ENCODE measurements around the gene NELFCD. TPM values are rescaled to one million over a fixed set of nuclear protein-coding genes. Genes with fewer than 3 reads are reported as not detected.
A peak's percentile ranks its signal among the peaks of the same experiment; 100 is the strongest.
"Not testable (repeated sequence)": the region's sequence is repeated elsewhere in the genome, so short reads cannot be mapped to it uniquely, and the experiment has no call there.

Gene NELFCD
- total RNA-seq, 1 donor from 2014 or later = 35.6 TPM

GRCh38 chr20:59033093-59033492, 52.0 kb downstream of the NELFCD start:
- intact Hi-C loops (cut with micrococcal nuclease) = loop anchor here (5.0 kb wide), 1 partner anchor 126 kb away; no protein-coding TSS in a partner anchor
- DNase-seq (no peak), ATAC-seq (no peak)

GRCh38 chr20:59033616-59034165, 52.6 kb downstream of the NELFCD start:
- no peak for ATAC-seq
- intact Hi-C loops (cut with micrococcal nuclease) = loop anchor here (5.0 kb wide), 1 partner anchor 126 kb away; no protein-coding TSS in a partner anchor
- DNase-seq = no peak

- ATAC-seq = no peak
- no peak for DNase-seq
- intact Hi-C loops (cut with micrococcal nuclease) = no loop called here
Measured at GRCh38 chr20:59035381-59035780, 54.3 kb downstream of the NELFCD start.

- DNase-seq = no peak
- intact Hi-C loops (cut with micrococcal nuclease) = no loop called here
- no peak for ATAC-seq
Measured at GRCh38 chr20:59037386-59037785, 56.3 kb downstream of the NELFCD start.

GRCh38 chr20:59039233-59039632, 58.2 kb downstream of the NELFCD start:
- ATAC-seq (no peak), DNase-seq (no peak)
- intact Hi-C loops (cut with micrococcal nuclease) = no loop called here

- intact Hi-C loops (cut with micrococcal nuclease) = no loop called here
- no peak for ATAC-seq
- DNase-seq = no peak
Measured at GRCh38 chr20:59040667-59041066, 59.6 kb downstream of the NELFCD start.

- intact Hi-C loops (cut with micrococcal nuclease); DNase-seq; ATAC-seq: not testable (repeated sequence)
Measured at GRCh38 chr20:59041487-59041886, 60.4 kb downstream of the NELFCD start.

- peak; percentile 47 for ATAC-seq
- intact Hi-C loops (cut with micrococcal nuclease) = no loop called here
- DNase-seq = no peak
Measured at GRCh38 chr20:59042151-59042795, 61.2 kb downstream of the NELFCD start, which contains the start of gene PRELID3B. Gene PRELID3B, minus strand, starts transcription at chr20:59042786. Its CDS starts 56 bp downstream, at chr20:59042730.

- intact Hi-C loops (cut with micrococcal nuclease) = no loop called here
- ATAC-seq (peak; percentile 98), DNase-seq (peak; percentile 98)
Measured at GRCh38 chr20:59042796-59043631, 62.0 kb downstream of the NELFCD start.

- ATAC-seq = no peak
- intact Hi-C loops (cut with micrococcal nuclease) = no loop called here
- no peak for DNase-seq
Measured at GRCh38 chr20:59043698-59044097, 62.6 kb downstream of the NELFCD start.

- DNase-seq (no peak), ATAC-seq (no peak)
- intact Hi-C loops (cut with micrococcal nuclease) = no loop called here
Measured at GRCh38 chr20:59044295-59044694, 63.2 kb downstream of the NELFCD start.

Other genes starting within 250 kb of the NELFCD start
- gene GNAS-AS1, start 130.4 kb upstream of the NELFCD start, total RNA-seq = 0.35 TPM
- gene GNAS, start 128.5 kb upstream of the NELFCD start, total RNA-seq = 1,575 TPM
- 129 TPM for gene CTSZ, start 26.0 kb downstream of the NELFCD start, total RNA-seq
- 0.30 TPM for gene TUBB1, start 38.2 kb downstream of the NELFCD start, total RNA-seq
- 128 TPM for gene ATP5F1E, start 51.1 kb downstream of the NELFCD start, total RNA-seq
- gene PRELID3B, start 61.5 kb downstream of the NELFCD start, total RNA-seq = 50.1 TPM
- gene ZNF831, start 182.6 kb downstream of the NELFCD start, total RNA-seq = 0.17 TPM